Endothelial cell of umbilical vein (primary cell): Measurements from ENCODE around the gene ANKS1B. TPM values are rescaled to one million over a fixed set of nuclear protein-coding genes. Genes with fewer than 3 reads are reported as not detected.

ENCODE experiments used
- BruUV-seq: library from RNA; stranded (reverse); fragments of 400-500 nt; replicated peaks from 2 replicates; lab custom pipeline; 2021; lab: Mats Ljungman, UMichigan
- CTCF ChIA-PET: fragments of 300-600, 350-600 bp; sonication (Branson Sonifier 250); formaldehyde crosslinking; loops from one replicate; lab custom pipeline; 2021; ENCODE audit warnings: antibody characterized with exemption, inconsistent platforms; lab: Charles Lee
- POLR2A ChIA-PET: fragments of 300-600, 350-600 bp; sonication (Branson Sonifier 250); formaldehyde crosslinking; loops from one replicate; lab custom pipeline; 2021; ENCODE audit warnings: antibody characterized with exemption, inconsistent platforms; lab: Charles Lee
- DNase-seq: peaks from one replicate; pipeline ENCODE4 v3.0.0-alpha.2; 2011; ENCODE audit warnings: low read depth, low spot score
- FAIRE-seq: peaks from 2 replicates; lab custom pipeline; 2011; peaks lifted over from hg19 to GRCh38; lab: Jason Lieb, UNC
- H2AFZ ChIP-seq: 2 replicates; pipeline ENCODE4 v1.6.0; 2012; ENCODE audit warnings: low read depth, low read length, control low read depth, inconsistent platforms
- H3K27ac ChIP-seq: 2 replicates; pipeline ENCODE4 v1.5.1; 2011; ENCODE audit warnings: low read depth, mild to moderate bottlenecking, control low read depth, low read length, moderate library complexity; ENCODE audit not compliant: insufficient read depth
- H3K27me3 ChIP-seq, 2 experiments: 2 replicates each; pipeline versions ENCODE4 v1.6.0 to v1.6.1; 2011; ENCODE audit warnings: low read length in 2 of 2, mixed read lengths in 1 of 2; ENCODE audit not compliant: control insufficient read depth in 2 of 2, insufficient read depth in 2 of 2
- H3K36me3 ChIP-seq, 2 experiments: 2 replicates in 1 of 2; 3 replicates in 1 of 2; pipeline ENCODE4 v1.5.1; 2011; ENCODE audit warnings: low read length in 2 of 2, mild to moderate bottlenecking in 1 of 2, moderate library complexity in 1 of 2; ENCODE audit not compliant: control insufficient read depth in 2 of 2, insufficient read depth in 2 of 2; ENCODE audit errors: extremely low read depth in 1 of 2
- H3K4me1 ChIP-seq: 3 replicates; pipeline ENCODE4 v1.5.1; 2011; ENCODE audit warnings: mild to moderate bottlenecking, low read length; ENCODE audit not compliant: control insufficient read depth, insufficient read depth; ENCODE audit errors: extremely low read depth
- H3K4me2 ChIP-seq: 2 replicates; pipeline ENCODE4 v1.6.1; 2011; ENCODE audit warnings: low read length, control low read depth, mixed read lengths; ENCODE audit not compliant: insufficient read depth
- H3K4me3 ChIP-seq, 3 experiments: fragments of 200-600 bp in 1 of 3; sonication (generic), shearing (Covaris generic) in 1 of 3; replicated peaks in 1 of 3; 2 replicates each; pipeline ENCODE4 v1.5.1; 2011 to 2016; ENCODE audit warnings: control low read depth in 3 of 3, low read length in 3 of 3, mild to moderate bottlenecking in 2 of 3, inconsistent platforms in 1 of 3, low read depth in 1 of 3, moderate library complexity in 1 of 3; ENCODE audit not compliant: insufficient read depth in 1 of 3
- H3K79me2 ChIP-seq: 2 replicates; pipeline ENCODE4 v1.6.0; 2012; ENCODE audit warnings: low read length, inconsistent platforms; ENCODE audit not compliant: control insufficient read depth, insufficient read depth
- H3K9ac ChIP-seq: replicated peaks from 2 replicates; pipeline ENCODE3; 2011; ENCODE audit warnings: low read length, control low read depth; ENCODE audit not compliant: insufficient read depth; ENCODE audit errors: extremely low read depth
- H3K9me1 ChIP-seq: replicated peaks from 3 replicates; pipeline ENCODE4 v1.6.0; 2011; ENCODE audit warnings: mild to moderate bottlenecking, low read length; ENCODE audit not compliant: control insufficient read depth, insufficient read depth; ENCODE audit errors: extremely low read depth
- H3K9me3 ChIP-seq: replicated peaks from 2 replicates; pipeline ENCODE4 v1.5.1; 2012; ENCODE audit warnings: low read length, inconsistent platforms; ENCODE audit not compliant: control insufficient read depth, insufficient read depth
- H4K20me1 ChIP-seq: replicated peaks from 2 replicates; pipeline ENCODE3; 2011; ENCODE audit warnings: mild to moderate bottlenecking, low read length; ENCODE audit not compliant: control insufficient read depth, insufficient read depth; ENCODE audit errors: extremely low read depth
- CTCF ChIP-seq, 2 donors: IDR thresholded peaks; 1 replicate in 1 of 2; 2 replicates in 1 of 2; pipeline ENCODE4 v1.5.1; 2011; ENCODE audit warnings: low read length in 2 of 2, mild to moderate bottlenecking in 2 of 2, moderate library complexity in 2 of 2, control low read depth in 1 of 2, inconsistent platforms in 1 of 2, low read depth in 1 of 2; ENCODE audit not compliant: insufficient read depth in 1 of 2; ENCODE audit errors: extremely low read depth in 1 of 2
- EZH2 ChIP-seq: IDR thresholded peaks from 2 replicates; pipeline ENCODE4 v1.6.1; 2012; ENCODE audit warnings: borderline replicate concordance, low read depth, mild to moderate bottlenecking, moderate library complexity, low read length, inconsistent platforms; ENCODE audit not compliant: severe bottlenecking
- FOS ChIP-seq: IDR thresholded peaks from 2 replicates; pipeline ENCODE4 v1.6.1; 2011; ENCODE audit warnings: mild to moderate bottlenecking, low read length, moderate library complexity, borderline replicate concordance; ENCODE audit not compliant: insufficient read depth
- GATA2 ChIP-seq: IDR thresholded peaks from 2 replicates; pipeline ENCODE4 v1.7.0; 2011; ENCODE audit warnings: low read depth, mild to moderate bottlenecking, moderate library complexity, mixed read lengths, low read length; ENCODE audit not compliant: insufficient read length, insufficient read depth
- JUN ChIP-seq: IDR thresholded peaks from 2 replicates; pipeline ENCODE4 v1.6.1; 2011; ENCODE audit warnings: borderline replicate concordance, low read depth; ENCODE audit not compliant: insufficient read length, insufficient read depth
- MAX ChIP-seq: IDR thresholded peaks from 2 replicates; pipeline ENCODE4 v1.6.1; 2011; ENCODE audit not compliant: insufficient read depth, insufficient read length
- MYC ChIP-seq: IDR thresholded peaks from one replicate; pipeline ENCODE4 v1.6.1; 2011; ENCODE audit warnings: mild to moderate bottlenecking, low read depth, low read length
- POLR2A ChIP-seq: IDR thresholded peaks from 2 replicates; pipeline ENCODE4 v1.6.1; 2012; ENCODE audit warnings: low read depth, mild to moderate bottlenecking, control low read depth, low read length
- POLR2AphosphoS5 ChIP-seq: IDR thresholded peaks from 2 replicates; pipeline ENCODE4 v1.6.1; 2012; ENCODE audit warnings: low read depth, mild to moderate bottlenecking, control low read depth, low read length, moderate library complexity; ENCODE audit not compliant: insufficient read depth
- dilution Hi-C: fragments of 300-500 bp; cut with MboI; formaldehyde crosslinking; loops from one replicate; pipeline ENCODE4 v1.15.0; 2019; ENCODE audit warnings: low sequenced_read_pairs; ENCODE audit not compliant: extremely low pct_ligation_motif_present
- intact Hi-C: fragments of 100-400 bp; cut with micrococcal nuclease; formaldehyde crosslinking; loops from one replicate; pipeline ENCODE4 v1.10.0; 2022
- polyA plus RNA-seq, 4 experiments: library from polyadenylated mRNA; depleted of rRNA in 3 of 4; stranded (reverse) in 3 of 4; unstranded in 1 of 4; fragments of >200 nt; gene quantifications; 2 replicates each; pipeline versions ENCODE4 v1.2.1 to v1.2.3, GENCODE V29; 2011 to 2012; ENCODE audit warnings: missing spikeins in 1 of 4
- total RNA-seq: library from RNA; stranded (reverse); gene quantifications from 2 replicates; pipeline ENCODE4 v1.2.3, GENCODE V29; 2021

Gene ANKS1B
- total and polyA plus RNA-seq, 2 donors (not counting 3 experiments of a cell fraction or from before 2014, with no cell fraction given), result 0.15 to 0.38 TPM

GRCh38 chr12:99732131-99732530 is 252.6 kb downstream of the ANKS1B start:
- CTCF ChIA-PET, result no interaction called here
- POLR2A ChIA-PET, result no interaction called here
- Histone ChIP-seq H3K36me3 (no peaks in the 10 kb centered on the region), H3K4me3 (no peak overlapping the region), H4K20me1 (no peaks in the 10 kb centered on the region), H3K4me1 (no peaks in the 10 kb centered on the region), H3K27me3 (no peaks in the 10 kb centered on the region), H3K9ac (no peak overlapping the region), H2AFZ (no peak overlapping the region), H3K27ac (no peak overlapping the region), H3K79me2 (no peaks in the 10 kb centered on the region), H3K4me2 (no peak overlapping the region), H3K9me1 (no peaks in the 10 kb centered on the region), H3K9me3 (no peaks in the 10 kb centered on the region)
- intact Hi-C loops, result no loop called here
- FAIRE-seq (no peak), DNase-seq (no peak)
- dilution Hi-C loops, result no loop called here
- no TSS peak for BruUV-seq
- TF ChIP-seq POLR2A (no peak), EZH2 (no peak), MYC (no peak)

GRCh38 chr12:99722690-99723486 is 261.8 kb downstream of the ANKS1B start:
- no peak for FAIRE-seq
- POLR2A ChIA-PET, result no interaction called here
- no peaks in the 10 kb centered on the region for H3K9me1 ChIP-seq
- H3K79me2 ChIP-seq, result no peaks in the 10 kb centered on the region
- no peak for DNase-seq
- no peak overlapping the region for H2AFZ ChIP-seq
- TF ChIP-seq POLR2AphosphoS5 (no peak), POLR2A (no peak), FOS (no peak), GATA2 (no peak), CTCF (IDR thresholded peaks at IDR 0.05; ENCODE audit: extremely low read depth in 1 of 2, insufficient read depth in 1 of 2, low read depth in 1 of 2, low read length in 2 of 2) (no peak), JUN (no peak), MYC (no peak), MAX (no peak), EZH2 (no peak)
- no peaks in the 10 kb centered on the region for H3K36me3 ChIP-seq
- H3K9me3 ChIP-seq, result no peaks in the 10 kb centered on the region
- no peak overlapping the region for H3K9ac ChIP-seq
- H3K27me3 ChIP-seq, result no peaks in the 10 kb centered on the region
- H3K27ac ChIP-seq, result no peak overlapping the region
- no peaks in the 10 kb centered on the region for H4K20me1 ChIP-seq
- BruUV-seq, result no TSS peak
- H3K4me1 ChIP-seq, result no peaks in the 10 kb centered on the region
- no peak overlapping the region for H3K4me2 ChIP-seq
- CTCF ChIA-PET, result no interaction called here
- dilution Hi-C loops, result no loop called here
- intact Hi-C loops, result no loop called here
- H3K4me3 ChIP-seq, result no peak overlapping the region
